GM10266 (cell line): Measurements from ENCODE around the gene TSPAN9.

Experiments
- DNase-seq: peaks from one replicate; pipeline ENCODE4 v3.0.0; 2012; ENCODE audit errors: extremely low spot score
- CTCF ChIP-seq: IDR thresholded peaks from 2 replicates; pipeline ENCODE4 v1.5.1; 2012; ENCODE audit warnings: mild to moderate bottlenecking, low read depth; ENCODE audit not compliant: control insufficient read depth, insufficient read depth; ENCODE audit errors: missing control alignments

Gene TSPAN9

GRCh38 chr12:3256103-3256631, 179.0 kb downstream of the TSPAN9 start:
- TF ChIP-seq CTCF: no peak
- no peak for DNase-seq

GRCh38 chr12:3257411-3257810, 180.2 kb downstream of the TSPAN9 start:
- DNase-seq: no peak
- TF ChIP-seq CTCF: no peak

DNA sequence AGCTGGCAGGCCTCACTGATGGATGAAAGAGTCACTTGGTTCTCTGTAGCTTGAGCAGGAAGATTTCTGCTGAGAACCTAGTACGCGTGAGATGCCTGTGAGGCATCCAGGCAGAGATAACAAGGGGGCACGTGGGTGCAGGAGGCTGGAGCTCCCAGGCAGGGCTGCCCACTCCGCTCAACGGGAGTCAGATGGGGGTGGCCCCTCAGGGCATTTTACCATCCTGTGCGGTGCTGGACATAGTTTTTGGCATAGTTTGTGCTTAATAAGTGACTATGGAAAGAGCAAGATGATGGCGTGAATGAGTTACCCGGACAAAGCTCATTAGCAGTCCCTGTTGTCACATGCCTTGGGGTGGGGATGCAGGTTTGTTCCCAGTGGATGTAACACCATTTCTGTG, 182.8 kb downstream of the TSPAN9 start:
- no peak for TF ChIP-seq CTCF
- DNase-seq: no peak

DNA sequence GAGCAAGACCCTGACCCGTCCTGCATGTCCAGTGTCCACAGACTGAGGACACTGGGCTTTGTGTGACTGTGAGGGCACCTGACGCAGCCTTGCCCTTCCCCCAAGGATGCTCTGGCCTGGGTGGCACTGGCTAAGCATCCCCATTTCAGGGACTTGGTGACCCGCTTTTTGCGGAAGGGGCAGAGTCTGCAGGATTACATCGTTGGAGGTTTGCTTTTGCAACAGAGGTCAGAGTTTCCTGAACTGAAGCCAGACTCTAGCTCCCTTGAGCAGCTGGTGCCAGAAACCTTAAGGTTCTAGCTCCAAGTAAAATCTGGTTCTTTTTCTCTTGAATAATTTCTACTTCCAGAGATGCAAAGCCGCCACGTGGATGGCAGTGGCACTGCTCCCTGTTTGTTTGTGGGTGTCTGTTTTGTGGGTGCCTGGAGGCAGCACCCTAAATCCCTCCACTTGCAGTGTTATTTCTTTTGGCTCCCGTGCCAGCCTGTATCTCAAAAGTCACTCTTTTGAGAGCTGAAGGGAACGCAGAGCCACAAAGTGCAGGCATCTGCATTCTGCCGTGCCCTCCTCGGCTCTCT, 184.7 kb downstream of the TSPAN9 start:
- no peak for DNase-seq
- TF ChIP-seq CTCF: no peak

- no peak for DNase-seq
Measured at GRCh38 chr12:3262470-3262869, 185.3 kb downstream of the TSPAN9 start.

DNA sequence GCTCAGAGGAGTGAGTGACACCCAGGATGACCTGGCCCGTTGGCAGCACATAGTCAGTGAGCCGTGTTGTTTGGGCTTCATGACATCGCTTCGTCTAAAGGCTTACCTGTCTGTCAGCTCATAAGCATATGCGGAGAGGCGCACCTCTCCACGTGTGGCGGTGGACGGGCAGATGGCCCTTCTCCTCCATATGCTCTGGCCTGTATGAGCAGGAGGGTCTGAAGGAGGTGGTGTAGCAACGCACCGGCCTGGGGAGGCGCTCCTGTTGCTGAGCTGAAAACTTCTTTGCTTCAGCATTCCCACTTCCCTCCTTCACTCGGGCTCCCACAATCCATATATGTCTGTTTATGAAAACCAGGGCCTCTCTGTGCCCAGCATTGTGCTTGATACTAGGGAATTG, 186.1 kb downstream of the TSPAN9 start:
- DNase-seq: no peak
- TF ChIP-seq CTCF: no peak

More at GRCh38 chr12:3262470-3262869, 185.3 kb downstream of the TSPAN9 start:
- TF ChIP-seq CTCF: no peak
